Activated CD8-positive, alpha-beta T cell treated with anti-CD3 and anti-CD28 coated beads, Interleukin-2, amount 10 ng/mL, durations not matched to agents 7 days and 5 days (primary cell): ENCODE results near the gene AQP2. TPM values are rescaled to one million over a fixed set of nuclear protein-coding genes. Genes with fewer than 3 reads are reported as not detected.

Experiments used
- total RNA-seq, 2 experiments: library from RNA; stranded (reverse); gene quantifications; one replicate each; pipeline ENCODE4 v1.2.3, GENCODE V29; 2021

Gene AQP2
- total RNA-seq, 2 experiments from 2014 or later = not detected

Other genes with a start within 250 kb of the AQP2 start
- gene FMNL3, start 243.3 kb upstream of the AQP2 start, total RNA-seq = 10 to 100 TPM; 53.5 to 54.5 TPM
- 100 to 1,000 TPM; 420 TPM for gene TMBIM6, start 209.2 kb upstream of the AQP2 start, total RNA-seq
- 1 to 10 TPM; 7.2 to 7.7 TPM for gene NCKAP5L, start 122.3 kb upstream of the AQP2 start, total RNA-seq
- 1 to 10 TPM; 7.3 to 7.4 TPM for gene BCDIN3D, start 107.6 kb upstream of the AQP2 start, total RNA-seq
- gene FAIM2, start 46.8 kb upstream of the AQP2 start, total RNA-seq = under 1 TPM; 0.23 to 0.55 TPM
- not detected for gene AQP5, start 11.1 kb downstream of the AQP2 start, total RNA-seq
- not detected for gene AQP6, start 22.2 kb downstream of the AQP2 start, total RNA-seq
- 100 to 1,000 TPM; 185 to 200 TPM for gene RACGAP1, start 74.8 kb downstream of the AQP2 start, total RNA-seq
- 10 to 100 TPM; 25.4 to 27.9 TPM for gene ASIC1, start 106.9 kb downstream of the AQP2 start, total RNA-seq
- gene SMARCD1, start 134.6 kb downstream of the AQP2 start, total RNA-seq = 10 to 100 TPM; 72.3 to 78.1 TPM
- gene GPD1, start 153.3 kb downstream of the AQP2 start, total RNA-seq = under 1 TPM; 0.23 to 0.82 TPM
- 10 to 100 TPM; 50.0 to 51.6 TPM for gene COX14, start 161.5 kb downstream of the AQP2 start, total RNA-seq
- 10 to 100 TPM; 38.7 to 40.6 TPM for gene CERS5, start 216.6 kb downstream of the AQP2 start, total RNA-seq